DMS 273 (cell line): Measurements from ENCODE around the gene CTDSPL.
"Not testable (repeated sequence)": the region's sequence is repeated elsewhere in the genome, so short reads cannot be mapped to it uniquely, and the experiment has no call there.

Experiments
- DNase-seq: peaks from one replicate; lab custom pipeline; 2025; ENCODE audit not compliant: unreplicated experiment; lab: John Stamatoyannopoulos, UW

CTDSPL gene

GRCh38 chr3:38030126-38031021 is 168.7 kb downstream of the CTDSPL start:
- DNase-seq = no peak

- peak; percentile 34 for DNase-seq
Observed at GRCh38 chr3:38031022-38031994, 169.6 kb downstream of the CTDSPL start.

GRCh38 chr3:38032328-38032865 is 170.7 kb downstream of the CTDSPL start:
- no peak for DNase-seq

GRCh38 chr3:38033586-38033985 is 171.9 kb downstream of the CTDSPL start:
- not testable (repeated sequence) for DNase-seq
